MM.1S (cell line): ENCODE measurements around the gene XIRP2.

Source experiments
- DNase-seq: peaks from one replicate; pipeline ENCODE4 v3.0.0-alpha.2; 2015
- H2AFZ ChIP-seq: fragments of 300-600 bp; sonication (generic); 2 replicates; pipeline ENCODE4 v1.6.0; 2016; ENCODE audit warnings: antibody characterized with exemption, low read length
- H3F3A ChIP-seq: fragments of 300-600 bp; sonication (generic); 2 replicates; pipeline ENCODE4 v1.6.1; 2016; ENCODE audit warnings: mild to moderate bottlenecking, antibody characterized with exemption, low read length, moderate library complexity, mixed read lengths; ENCODE audit not compliant: insufficient read depth
- H3K27ac ChIP-seq: fragments of 300-600 bp; sonication (generic); 2 replicates; pipeline ENCODE4 v1.5.1; 2016; ENCODE audit warnings: mild to moderate bottlenecking, low read length
- H3K27me3 ChIP-seq: fragments of 300-600 bp; sonication (generic); replicated peaks from 2 replicates; pipeline ENCODE4 v1.6.0; 2016; ENCODE audit warnings: low read length; ENCODE audit not compliant: insufficient read depth
- H3K36me3 ChIP-seq: fragments of 300-600 bp; sonication (generic); replicated peaks from 2 replicates; pipeline ENCODE4 v1.6.1; 2016; ENCODE audit warnings: mild to moderate bottlenecking, low read length, mixed read lengths; ENCODE audit not compliant: insufficient read depth
- H3K4me1 ChIP-seq: fragments of 300-600 bp; sonication (generic); 2 replicates; pipeline ENCODE4 v1.6.1; 2016; ENCODE audit warnings: low read length, mixed read lengths
- H3K4me2 ChIP-seq: fragments of 300-600 bp; sonication (generic); 2 replicates; pipeline ENCODE4 v1.6.0; 2016; ENCODE audit warnings: low read depth, low read length
- H3K4me3 ChIP-seq: fragments of 300-600 bp; sonication (generic); 2 replicates; pipeline ENCODE4 v1.5.1; 2016; ENCODE audit warnings: low read length, mixed read lengths
- H3K79me2 ChIP-seq: fragments of 300-600 bp; sonication (generic); 2 replicates; pipeline ENCODE4 v1.6.1; 2016; ENCODE audit warnings: mixed run types, low read length, mixed read lengths
- H3K9ac ChIP-seq: fragments of 300-600 bp; sonication (generic); 2 replicates; pipeline ENCODE4 v1.6.1; 2016; ENCODE audit warnings: low read length, mixed read lengths
- H3K9me2 ChIP-seq: fragments of 300-600 bp; sonication (generic); replicated peaks from 2 replicates; pipeline ENCODE4 v1.6.1; 2016; ENCODE audit warnings: mild to moderate bottlenecking, low read length, mixed read lengths; ENCODE audit not compliant: insufficient read depth
- H3K9me3 ChIP-seq: fragments of 300-600 bp; sonication (generic); replicated peaks from 2 replicates; pipeline ENCODE4 v1.6.1; 2016; ENCODE audit warnings: mild to moderate bottlenecking, low read length, mixed read lengths; ENCODE audit not compliant: insufficient read depth
- H4K20me1 ChIP-seq: fragments of 300-600 bp; sonication (generic); 2 replicates; pipeline ENCODE4 v1.6.1; 2016; ENCODE audit warnings: mild to moderate bottlenecking, low read length, moderate library complexity, mixed read lengths; ENCODE audit not compliant: insufficient read depth
- EZH2 ChIP-seq: fragments of 300-600 bp; sonication (generic); optimal IDR thresholded peaks from 2 replicates; pipeline ENCODE3; 2017; ENCODE audit warnings: low read depth, mild to moderate bottlenecking, antibody characterized with exemption, low read length, mixed read lengths
- EZH2phosphoT487 ChIP-seq: fragments of 300-600 bp; sonication (generic); IDR thresholded peaks from 2 replicates; pipeline ENCODE4 v1.6.1; 2018; ENCODE audit warnings: antibody characterized with exemption, low read length
- TF ChIP-seq, protein P1 (sequence below): fragments of 300-600 bp; sonication (generic); IDR thresholded peaks from 2 replicates; pipeline ENCODE4 v1.5.1; 2016; ENCODE audit warnings: antibody characterized with exemption, low read length, mixed read lengths

Gene XIRP2

DNA sequence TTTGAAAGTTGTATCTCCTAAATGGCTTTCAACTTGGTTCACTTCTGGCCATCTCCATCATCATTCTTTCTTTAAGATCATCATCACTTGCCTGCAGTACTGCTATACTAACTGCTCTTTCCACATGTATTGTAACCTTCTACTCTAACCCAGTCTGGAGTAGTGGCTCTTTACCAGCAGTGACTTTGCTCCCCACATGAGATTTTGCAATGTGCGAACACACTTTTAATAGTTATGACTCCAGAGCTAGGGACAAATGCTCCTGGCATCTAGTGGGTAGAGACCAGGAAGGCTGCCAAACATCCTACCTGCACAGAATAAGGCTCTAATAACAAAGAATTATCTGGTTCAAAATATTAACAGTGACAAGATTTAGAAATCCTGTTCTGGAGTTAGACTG, 243.8 kb downstream of the XIRP2 start:
- Histone ChIP-seq H3K9me2 (no peaks in the 10 kb centered on the region), H3K9me3 (no peaks in the 10 kb centered on the region), H3K9ac (no peak overlapping the region), H3K4me1 (no peaks in the 10 kb centered on the region), H3K4me3 (no peak overlapping the region), H3F3A (no peaks in the 10 kb centered on the region), H2AFZ (no peak overlapping the region), H3K27me3 (no peaks in the 10 kb centered on the region), H3K79me2 (no peaks in the 10 kb centered on the region), H3K36me3 (no peaks in the 10 kb centered on the region), H3K4me2 (no peak overlapping the region), H3K27ac (no peak overlapping the region), H4K20me1 (no peaks in the 10 kb centered on the region)
- TF ChIP-seq, protein P1, sequence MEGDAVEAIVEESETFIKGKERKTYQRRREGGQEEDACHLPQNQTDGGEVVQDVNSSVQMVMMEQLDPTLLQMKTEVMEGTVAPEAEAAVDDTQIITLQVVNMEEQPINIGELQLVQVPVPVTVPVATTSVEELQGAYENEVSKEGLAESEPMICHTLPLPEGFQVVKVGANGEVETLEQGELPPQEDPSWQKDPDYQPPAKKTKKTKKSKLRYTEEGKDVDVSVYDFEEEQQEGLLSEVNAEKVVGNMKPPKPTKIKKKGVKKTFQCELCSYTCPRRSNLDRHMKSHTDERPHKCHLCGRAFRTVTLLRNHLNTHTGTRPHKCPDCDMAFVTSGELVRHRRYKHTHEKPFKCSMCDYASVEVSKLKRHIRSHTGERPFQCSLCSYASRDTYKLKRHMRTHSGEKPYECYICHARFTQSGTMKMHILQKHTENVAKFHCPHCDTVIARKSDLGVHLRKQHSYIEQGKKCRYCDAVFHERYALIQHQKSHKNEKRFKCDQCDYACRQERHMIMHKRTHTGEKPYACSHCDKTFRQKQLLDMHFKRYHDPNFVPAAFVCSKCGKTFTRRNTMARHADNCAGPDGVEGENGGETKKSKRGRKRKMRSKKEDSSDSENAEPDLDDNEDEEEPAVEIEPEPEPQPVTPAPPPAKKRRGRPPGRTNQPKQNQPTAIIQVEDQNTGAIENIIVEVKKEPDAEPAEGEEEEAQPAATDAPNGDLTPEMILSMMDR, result no peak
- no peak for TF ChIP-seq EZH2
- TF ChIP-seq EZH2phosphoT487, result no peak
- no peak for DNase-seq

DNA sequence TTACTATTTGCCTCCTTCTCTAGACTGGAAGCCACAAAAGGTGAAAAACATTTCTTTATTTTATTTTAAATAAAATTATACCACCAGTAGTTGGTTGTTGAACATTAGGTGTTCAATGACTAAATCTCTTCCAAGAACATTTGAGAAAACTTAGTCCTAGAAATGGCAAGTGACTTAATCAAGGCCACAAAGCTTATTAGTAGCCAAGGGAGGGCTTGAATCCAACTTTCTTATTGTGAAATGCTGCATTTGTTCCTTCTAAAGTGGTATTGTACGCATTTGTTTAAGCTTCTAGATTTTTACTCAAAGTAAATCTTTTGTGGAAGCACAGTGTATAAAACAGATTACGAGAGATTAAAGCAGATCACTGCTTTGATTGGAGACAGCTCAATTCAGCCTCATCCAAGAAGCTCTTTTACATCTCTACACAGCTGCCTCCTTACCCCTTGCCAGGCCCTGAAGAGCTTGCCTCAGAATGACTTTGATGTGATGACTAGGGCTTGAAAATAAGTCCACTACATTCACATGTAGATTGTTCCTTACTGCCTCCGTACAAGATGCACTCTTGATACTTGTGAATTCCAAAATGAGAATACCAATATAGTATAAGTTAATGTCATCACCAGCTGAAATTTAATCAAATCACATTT, 244.8 kb downstream of the XIRP2 start:
- Histone ChIP-seq H3K9me3 (no peaks in the 10 kb centered on the region), H2AFZ (no peak overlapping the region), H3K9me2 (no peaks in the 10 kb centered on the region), H3K79me2 (no peaks in the 10 kb centered on the region), H3K4me3 (no peak overlapping the region), H3F3A (no peaks in the 10 kb centered on the region), H3K4me1 (no peaks in the 10 kb centered on the region), H4K20me1 (no peaks in the 10 kb centered on the region), H3K27me3 (no peaks in the 10 kb centered on the region), H3K9ac (no peak overlapping the region), H3K4me2 (no peak overlapping the region), H3K36me3 (no peaks in the 10 kb centered on the region), H3K27ac (no peak overlapping the region)
- no peak for DNase-seq
- TF ChIP-seq, protein P1, result no peak
- TF ChIP-seq EZH2 (no peak), EZH2phosphoT487 (no peak)

DNA sequence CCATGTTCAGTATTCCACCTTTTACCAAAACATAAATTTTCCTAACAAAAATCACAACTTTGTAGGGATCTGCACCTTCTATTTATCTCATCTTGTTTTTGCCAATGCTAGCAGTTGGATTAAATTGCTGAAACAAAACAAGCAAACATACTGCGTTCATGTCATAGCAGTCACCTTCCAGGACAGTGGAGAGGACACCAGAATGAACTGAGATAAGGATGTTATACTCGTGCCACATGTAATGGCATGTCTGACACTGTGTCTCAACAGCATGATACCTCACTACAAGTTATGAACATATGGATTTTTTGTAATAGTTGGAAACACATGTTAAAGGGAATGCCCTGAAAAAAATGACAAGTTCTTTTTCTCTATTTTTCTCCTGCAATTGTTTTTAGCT, 245.3 kb downstream of the XIRP2 start:
- Histone ChIP-seq H3K9me3 (no peaks in the 10 kb centered on the region), H4K20me1 (no peaks in the 10 kb centered on the region), H3K36me3 (no peaks in the 10 kb centered on the region), H3K9ac (no peak overlapping the region), H3K27ac (no peak overlapping the region), H3K4me1 (no peaks in the 10 kb centered on the region), H3K9me2 (no peaks in the 10 kb centered on the region), H2AFZ (no peak overlapping the region), H3F3A (no peaks in the 10 kb centered on the region), H3K4me2 (no peak overlapping the region), H3K79me2 (no peaks in the 10 kb centered on the region), H3K27me3 (no peaks in the 10 kb centered on the region), H3K4me3 (no peak overlapping the region)
- no peak for DNase-seq
- no peak for TF ChIP-seq EZH2phosphoT487
- no peak for TF ChIP-seq EZH2
- TF ChIP-seq, protein P1, result no peak
